HL-60 (cell line): ENCODE results near the gene PLEKHO1.

Experiments
- CTCF ChIP-seq: IDR thresholded peaks from one replicate; pipeline ENCODE4 v1.5.1; 2011; ENCODE audit warnings: low read length, control low read depth, inconsistent platforms; ENCODE audit not compliant: insufficient read depth
- GABPA ChIP-seq: IDR thresholded peaks from 2 replicates; pipeline ENCODE4 v1.6.1; 2012; ENCODE audit warnings: low read depth
- POLR2AphosphoS5 ChIP-seq: IDR thresholded peaks from 2 replicates; pipeline ENCODE4 v1.6.1; 2012; ENCODE audit warnings: low read depth
- REST ChIP-seq: IDR thresholded peaks from 2 replicates; pipeline ENCODE4 v1.6.1; 2012; ENCODE audit warnings: low read depth; ENCODE audit not compliant: insufficient replicate concordance

GRCh38 chr1:150164224-150164623, 14.5 kb downstream of the PLEKHO1 start:
- TF ChIP-seq CTCF (no peak), REST (no peak), GABPA (no peak), POLR2AphosphoS5 (no peak)
